SK-N-SH treated with all-trans-retinoic acid at 6 μM for 48 hours (cell line): ENCODE results near the gene MINAR2.

Experiments used
- ATAC-seq: fragments of 200-7000 bp; cut with Tn5 transposase; 3 replicates; pipeline ENCODE4 v1.9.1; 2020; ENCODE audit warnings: mild to moderate bottlenecking, moderate library complexity
- ARNTL ChIP-seq: fragments of 450-650 bp; formaldehyde crosslinking; IDR thresholded peaks from 2 replicates; pipeline ENCODE4 v1.5.0; 2020; ENCODE audit warnings: low read depth, mild to moderate bottlenecking, moderate library complexity, borderline replicate concordance
- BACH2 ChIP-seq: fragments of 250-450 bp; sonication (Bioruptor Pico); IDR thresholded peaks from 2 replicates; pipeline ENCODE4 v1.9.0; 2021; ENCODE audit warnings: mild to moderate bottlenecking, borderline replicate concordance
- CREB5 ChIP-seq: fragments of 250-450 bp; sonication (Bioruptor Pico); IDR thresholded peaks from 2 replicates; pipeline ENCODE4 v1.5.1; 2020; ENCODE audit warnings: low read depth, mild to moderate bottlenecking, moderate library complexity
- CSDC2 ChIP-seq: fragments of 250-450 bp; sonication (Bioruptor Pico); IDR thresholded peaks from 2 replicates; pipeline ENCODE4 v1.5.0; 2020; ENCODE audit warnings: mild to moderate bottlenecking, moderate library complexity
- CSRNP3 ChIP-seq: fragments of 250-450 bp; sonication (Bioruptor Pico); IDR thresholded peaks from 2 replicates; pipeline ENCODE4 v1.5.1; 2021; ENCODE audit warnings: mild to moderate bottlenecking, moderate library complexity
- ESRRG ChIP-seq: fragments of 250-450 bp; sonication (Bioruptor Pico); IDR thresholded peaks from 2 replicates; pipeline ENCODE4 v1.6.1; 2021; ENCODE audit warnings: mild to moderate bottlenecking
- GLIS3 ChIP-seq: fragments of 250-450 bp; sonication (Bioruptor Pico); IDR thresholded peaks from 2 replicates; pipeline ENCODE4 v1.5.0; 2020; ENCODE audit warnings: mild to moderate bottlenecking, moderate library complexity
- ISL1 ChIP-seq: fragments of 250-450 bp; sonication (Bioruptor Pico); IDR thresholded peaks from 2 replicates; pipeline ENCODE4 v2.1.2; 2022; ENCODE audit warnings: mild to moderate bottlenecking, moderate library complexity
- OSR1 ChIP-seq: fragments of 250-450 bp; sonication (Bioruptor Pico); IDR thresholded peaks from 2 replicates; pipeline ENCODE4 v1.8.0; 2022; ENCODE audit warnings: moderate library complexity, mild to moderate bottlenecking, inconsistent platforms
- PATZ1 ChIP-seq: fragments of 250-450 bp; sonication (Bioruptor Pico); IDR thresholded peaks from 2 replicates; pipeline ENCODE4 v1.8.0; 2020; ENCODE audit warnings: mild to moderate bottlenecking, moderate library complexity, borderline replicate concordance
- POU6F1 ChIP-seq: fragments of 250-450 bp; sonication (Bioruptor Pico); IDR thresholded peaks from 2 replicates; pipeline ENCODE4 v1.8.0; 2021; ENCODE audit warnings: low read depth, mild to moderate bottlenecking, moderate library complexity, borderline replicate concordance
- PPARA ChIP-seq: fragments of 250-450 bp; sonication (Bioruptor Pico); IDR thresholded peaks from 2 replicates; pipeline ENCODE4 v1.5.0; 2020; ENCODE audit warnings: mild to moderate bottlenecking, borderline replicate concordance
- RARB ChIP-seq: fragments of 250-450 bp; sonication (Bioruptor Pico); IDR thresholded peaks from 2 replicates; pipeline ENCODE4 v1.8.0; 2021; ENCODE audit warnings: mild to moderate bottlenecking, moderate library complexity
- TCF4 ChIP-seq: fragments of 250-450 bp; sonication (Bioruptor Pico); IDR thresholded peaks from 2 replicates; pipeline ENCODE4 v1.8.0; 2021; ENCODE audit warnings: mild to moderate bottlenecking, moderate library complexity, borderline replicate concordance
- TOX ChIP-seq: fragments of 250-450 bp; sonication (Bioruptor Pico); IDR thresholded peaks from 2 replicates; pipeline ENCODE4 v1.8.0; 2021; ENCODE audit warnings: mild to moderate bottlenecking, moderate library complexity, borderline replicate concordance
- TSHZ2 ChIP-seq: fragments of 250-450 bp; sonication (Bioruptor Pico); IDR thresholded peaks from 2 replicates; pipeline ENCODE4 v1.5.0; 2020; ENCODE audit warnings: mild to moderate bottlenecking, moderate library complexity
- ZC3H10 ChIP-seq: fragments of 250-450 bp; sonication (Bioruptor Pico); IDR thresholded peaks from 2 replicates; pipeline ENCODE4 v1.5.1; 2021; ENCODE audit warnings: mild to moderate bottlenecking, moderate library complexity
- ZFP30 ChIP-seq: fragments of 450-650 bp; formaldehyde crosslinking; IDR thresholded peaks from 2 replicates; pipeline ENCODE4 v1.5.0; 2022; ENCODE audit warnings: mild to moderate bottlenecking, moderate library complexity
- ZNF565 ChIP-seq: fragments of 450-650 bp; formaldehyde crosslinking; conservative IDR thresholded peaks from 2 replicates; pipeline ENCODE4 v1.5.0; 2020; ENCODE audit warnings: low read depth, mild to moderate bottlenecking, moderate library complexity
- ZNF70 ChIP-seq: fragments of 450-650 bp; formaldehyde crosslinking; IDR thresholded peaks from 2 replicates; pipeline ENCODE4 v1.5.0; 2020; ENCODE audit warnings: mild to moderate bottlenecking, moderate library complexity
- ZNF8 ChIP-seq: fragments of 450-650 bp; formaldehyde crosslinking; IDR thresholded peaks from 2 replicates; pipeline ENCODE4 v1.5.0; 2020; ENCODE audit warnings: mild to moderate bottlenecking, moderate library complexity

Gene MINAR2

GRCh38 chr5:129745997-129746396 is 1.9 kb upstream of the MINAR2 start (continued):
- no peak for TF ChIP-seq ISL1 (CRISPR knock-in tag)
- no peak for TF ChIP-seq GLIS3 (CRISPR knock-in tag)
- no peak for TF ChIP-seq TOX (CRISPR knock-in tag)

GRCh38 chr5:129746876-129747275 is 1.0 kb upstream of the MINAR2 start:
- no peak for TF ChIP-seq BACH2 (CRISPR knock-in tag)
- TF ChIP-seq CREB5 (CRISPR knock-in tag), result no peak
- no peak for TF ChIP-seq PPARA (CRISPR knock-in tag)
- TF ChIP-seq RARB, result no peak
- no peak for TF ChIP-seq TOX (CRISPR knock-in tag)
- TF ChIP-seq ZFP30 (CRISPR knock-in tag), result no peak
- TF ChIP-seq ZNF70 (CRISPR knock-in tag), result no peak
- no peak for TF ChIP-seq GLIS3 (CRISPR knock-in tag)
- no peak for TF ChIP-seq ZNF8 (CRISPR knock-in tag)
- TF ChIP-seq CSDC2 (CRISPR knock-in tag), result no peak
- no peak for TF ChIP-seq ZC3H10 (CRISPR knock-in tag)
- TF ChIP-seq OSR1 (CRISPR knock-in tag), result no peak
- no peak for TF ChIP-seq TSHZ2 (CRISPR knock-in tag)
- TF ChIP-seq CSRNP3 (CRISPR knock-in tag), result no peak
- TF ChIP-seq ESRRG, result no peak
- no peak for TF ChIP-seq ARNTL (CRISPR knock-in tag)
- no peak for TF ChIP-seq ZNF565 (CRISPR knock-in tag)
- TF ChIP-seq TCF4 (CRISPR knock-in tag), result no peak
- no peak for TF ChIP-seq POU6F1 (CRISPR knock-in tag)
- no peak for TF ChIP-seq PATZ1 (CRISPR knock-in tag)
- no peak for ATAC-seq

GRCh38 chr5:129748913-129749880 is 1.3 kb downstream of the MINAR2 start:
- TF ChIP-seq ZNF565 (CRISPR knock-in tag), result no peak
- TF ChIP-seq GLIS3 (CRISPR knock-in tag), result no peak
- no peak for ATAC-seq
